CD4-positive, alpha-beta T cell (primary cell): ENCODE data around the gene C4orf54. TPM values are rescaled to one million over a fixed set of nuclear protein-coding genes. Genes with fewer than 3 reads are reported as not detected.

Experiments used
- ATAC-seq: fragments of 200-7000 bp; cut with Tn5 transposase; one replicate; pipeline ENCODE4 v1.10.0; 2022; ENCODE audit warnings: mild to moderate bottlenecking; ENCODE audit not compliant: poor library complexity
- CTCF ChIA-PET: fragments of 350-600 bp; sonication (Branson Sonifier 250); formaldehyde crosslinking; loops from one replicate; lab custom pipeline; 2021; ENCODE audit warnings: antibody characterized with exemption, inconsistent platforms; lab: Charles Lee
- POLR2A ChIA-PET: fragments of 350-600 bp; sonication (Branson Sonifier 250); formaldehyde crosslinking; loops from one replicate; lab custom pipeline; 2021; ENCODE audit warnings: antibody characterized with exemption, inconsistent platforms; lab: Charles Lee
- DNase-seq, 14 experiments: peaks; one replicate each; pipeline ENCODE4 v3.0.0-alpha.2; 2013 to 2020; ENCODE audit warnings: mixed read lengths in 2 of 14
- H3K27ac ChIP-seq, 2 donors: one replicate each; pipeline versions ENCODE4 v1.5.1 to v1.7.0; 2013; ENCODE audit warnings: low read length in 2 of 2, low read depth in 1 of 2, mild to moderate bottlenecking in 1 of 2
- H3K27me3 ChIP-seq, 2 experiments: 1 replicate in 1 of 2; 2 replicates in 1 of 2; pipeline versions ENCODE4 v1.6.1 to v1.7.0; 2013; ENCODE audit warnings: low read length in 2 of 2, control low read depth in 1 of 2, mild to moderate bottlenecking in 1 of 2, moderate library complexity in 1 of 2; ENCODE audit not compliant: insufficient read depth in 2 of 2, control insufficient read depth in 1 of 2
- H3K36me3 ChIP-seq: one replicate; pipeline ENCODE4 v1.6.1; 2013; ENCODE audit warnings: low read length, control low read depth; ENCODE audit not compliant: insufficient read depth
- H3K4me1 ChIP-seq: one replicate; pipeline ENCODE4 v1.6.1; 2013; ENCODE audit warnings: low read length, control low read depth; ENCODE audit not compliant: insufficient read depth
- H3K4me3 ChIP-seq: one replicate; pipeline ENCODE4 v1.5.1; 2013; ENCODE audit warnings: mild to moderate bottlenecking, low read length, moderate library complexity
- H3K9me3 ChIP-seq, 2 experiments: 1 replicate in 1 of 2; 2 replicates in 1 of 2; pipeline versions ENCODE4 v1.6.1 to v1.7.0; 2013; ENCODE audit warnings: low read length in 2 of 2, mild to moderate bottlenecking in 2 of 2, control low read depth in 1 of 2, moderate library complexity in 1 of 2; ENCODE audit not compliant: control insufficient read depth in 1 of 2, insufficient read depth in 1 of 2
- H3K27ac Mint-ChIP-seq: one replicate; pipeline ENCODE4 v1.8.0; 2020; ENCODE audit warnings: mixed read lengths
- H3K27me3 Mint-ChIP-seq: one replicate; pipeline ENCODE4 v1.8.0; 2021; ENCODE audit warnings: mixed read lengths
- H3K36me3 Mint-ChIP-seq: one replicate; pipeline ENCODE4 v1.8.0; 2021; ENCODE audit warnings: low read depth, mixed read lengths
- H3K4me1 Mint-ChIP-seq: one replicate; pipeline ENCODE4 v1.8.0; 2021; ENCODE audit warnings: low read depth, mixed read lengths
- H3K4me3 Mint-ChIP-seq: one replicate; pipeline ENCODE4 v1.8.0; 2020; ENCODE audit warnings: mild to moderate bottlenecking, mixed read lengths
- H3K9me3 Mint-ChIP-seq: one replicate; pipeline ENCODE4 v1.8.0; 2020; ENCODE audit warnings: mixed read lengths
- intact Hi-C, 2 experiments: fragments of 100-400 bp; cut with DNase I in 1 of 2; cut with micrococcal nuclease in 1 of 2; formaldehyde crosslinking; loops; one replicate each; pipeline versions ENCODE4 v1.15.1 to v1.9.0; 2023 to 2025; cut with DNase I, micrococcal nuclease
- total RNA-seq, 174 experiments: library from RNA in 2 of 174; stranded (reverse) in 2 of 174; gene quantifications; one replicate each; pipeline ENCODE4 v1.2.3 and lab custom pipeline; 2021 to 2026
- TF ChIP-seq, protein P1 (sequence below): fragments of 200-600 bp; IDR thresholded peaks from one replicate; pipeline ENCODE4 v1.8.0; 2022; ENCODE audit warnings: antibody characterized with exemption, mild to moderate bottlenecking

The C4orf54 gene
- total RNA-seq, 2 experiments from 2014 or later = not detected

DNA sequence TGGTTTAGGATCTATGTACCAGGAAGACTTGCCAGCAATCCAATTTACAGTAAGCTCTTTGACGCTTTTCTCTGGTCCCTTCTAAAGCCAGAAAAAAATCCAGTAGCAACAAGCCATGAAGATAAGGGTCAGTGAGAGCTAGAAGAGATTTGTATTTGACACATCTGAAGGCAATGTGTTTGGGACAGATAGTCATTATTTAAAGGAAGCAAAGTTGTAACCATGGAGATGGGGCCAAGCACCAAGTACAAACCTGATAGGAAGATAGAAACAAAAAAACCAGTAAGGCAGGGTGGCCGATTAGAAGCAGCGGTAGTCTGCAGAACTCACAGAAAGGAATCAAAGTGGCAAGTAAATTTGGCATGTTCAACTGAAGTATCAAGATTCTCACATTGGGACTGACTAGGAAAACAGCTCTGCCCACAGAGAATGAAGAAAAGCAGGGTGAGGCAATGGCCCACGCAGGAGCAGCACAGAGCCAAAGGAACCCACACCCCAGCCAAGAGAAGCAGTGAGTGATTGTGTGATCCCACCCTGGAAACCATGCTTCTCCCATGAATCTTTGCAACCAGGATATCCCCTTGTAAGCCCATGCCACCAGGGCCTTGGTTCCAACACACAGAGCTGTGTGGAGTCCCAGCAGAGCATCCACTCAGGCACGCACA lies 12.9 kb upstream of the C4orf54 start:
- Histone ChIP-seq H3K4me1 (no peaks in the 10 kb centered on the region), H3K9me3 (peaks cover 0 to 7% of the 10 kb centered on the region in 2 experiments), H3K27me3 (no peaks in the 10 kb centered on the region), H3K4me3 (no peak overlapping the region), H3K36me3 (no peaks in the 10 kb centered on the region), H3K27ac (no peak overlapping the region)
- Mint-ChIP-seq H3K27me3 (peaks cover 46% of the 10 kb centered on the region), H3K4me3 (no peak overlapping the region), H3K9me3 (peaks cover 16% of the 10 kb centered on the region), H3K27ac (no peak overlapping the region), H3K36me3 (no peaks in the 10 kb centered on the region), H3K4me1 (no peaks in the 10 kb centered on the region)
- CTCF ChIA-PET = no interaction called here
- ATAC-seq = no peak
- intact Hi-C loops = no loop called here
- DNase-seq = no peak
- POLR2A ChIA-PET = no interaction called here
- TF ChIP-seq, protein P1, sequence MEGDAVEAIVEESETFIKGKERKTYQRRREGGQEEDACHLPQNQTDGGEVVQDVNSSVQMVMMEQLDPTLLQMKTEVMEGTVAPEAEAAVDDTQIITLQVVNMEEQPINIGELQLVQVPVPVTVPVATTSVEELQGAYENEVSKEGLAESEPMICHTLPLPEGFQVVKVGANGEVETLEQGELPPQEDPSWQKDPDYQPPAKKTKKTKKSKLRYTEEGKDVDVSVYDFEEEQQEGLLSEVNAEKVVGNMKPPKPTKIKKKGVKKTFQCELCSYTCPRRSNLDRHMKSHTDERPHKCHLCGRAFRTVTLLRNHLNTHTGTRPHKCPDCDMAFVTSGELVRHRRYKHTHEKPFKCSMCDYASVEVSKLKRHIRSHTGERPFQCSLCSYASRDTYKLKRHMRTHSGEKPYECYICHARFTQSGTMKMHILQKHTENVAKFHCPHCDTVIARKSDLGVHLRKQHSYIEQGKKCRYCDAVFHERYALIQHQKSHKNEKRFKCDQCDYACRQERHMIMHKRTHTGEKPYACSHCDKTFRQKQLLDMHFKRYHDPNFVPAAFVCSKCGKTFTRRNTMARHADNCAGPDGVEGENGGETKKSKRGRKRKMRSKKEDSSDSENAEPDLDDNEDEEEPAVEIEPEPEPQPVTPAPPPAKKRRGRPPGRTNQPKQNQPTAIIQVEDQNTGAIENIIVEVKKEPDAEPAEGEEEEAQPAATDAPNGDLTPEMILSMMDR = no peak

DNA sequence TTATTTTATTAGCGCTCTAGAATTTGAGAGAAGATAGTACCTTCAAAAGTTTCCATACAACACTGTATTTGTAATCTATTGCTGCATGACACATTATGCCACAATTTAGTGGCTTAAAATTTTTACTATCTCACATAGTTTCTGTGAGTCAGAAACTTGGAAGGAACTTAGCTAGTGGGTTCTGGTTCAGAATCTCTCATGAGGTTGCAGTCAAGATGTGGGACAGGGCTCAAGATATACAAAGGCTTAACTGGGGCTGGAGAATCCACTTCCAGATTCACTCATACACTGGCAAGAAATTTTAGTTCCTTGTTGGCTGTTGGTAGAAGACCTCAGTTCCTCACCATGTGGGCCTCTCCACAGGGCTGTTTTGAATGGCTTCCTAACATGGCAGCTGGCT lies 11.5 kb upstream of the C4orf54 start:
- intact Hi-C loops = no loop called here
- no peaks in the 10 kb centered on the region for H3K36me3 ChIP-seq
- H3K4me3 Mint-ChIP-seq = no peak overlapping the region
- ChIA-PET CTCF (no interaction called here), POLR2A (no interaction called here)
- no peak overlapping the region for H3K27ac ChIP-seq
- H3K27me3 Mint-ChIP-seq = peaks cover 45% of the 10 kb centered on the region
- peaks cover 16% of the 10 kb centered on the region for H3K9me3 Mint-ChIP-seq
- no peaks in the 10 kb centered on the region for H3K4me1 Mint-ChIP-seq
- H3K9me3 ChIP-seq = peaks cover 0 to 7% of the 10 kb centered on the region in 2 experiments
- no peaks in the 10 kb centered on the region for H3K36me3 Mint-ChIP-seq
- TF ChIP-seq, protein P1 = no peak
- ATAC-seq = no peak
- H3K27ac Mint-ChIP-seq = no peak overlapping the region
- no peaks in the 10 kb centered on the region for H3K4me1 ChIP-seq
- H3K4me3 ChIP-seq = no peak overlapping the region
- H3K27me3 ChIP-seq = no peaks in the 10 kb centered on the region
- no peak for DNase-seq

- Mint-ChIP-seq H3K4me1 (no peaks in the 10 kb centered on the region), H3K9me3 (peaks cover 16% of the 10 kb centered on the region), H3K27me3 (peaks cover 47% of the 10 kb centered on the region), H3K36me3 (no peaks in the 10 kb centered on the region), H3K27ac (no peak overlapping the region), H3K4me3 (no peak overlapping the region)
- H3K4me1 ChIP-seq = no peaks in the 10 kb centered on the region
- DNase-seq (no peak), ATAC-seq (no peak)
- CTCF ChIA-PET = no interaction called here
- no peaks in the 10 kb centered on the region for H3K36me3 ChIP-seq
- intact Hi-C loops = no loop called here
- H3K4me3 ChIP-seq = no peak overlapping the region
- no peaks in the 10 kb centered on the region for H3K27me3 ChIP-seq
- no peak overlapping the region for H3K27ac ChIP-seq
- H3K9me3 ChIP-seq = peaks cover 0 to 7% of the 10 kb centered on the region in 2 experiments
- POLR2A ChIA-PET = no interaction called here
- TF ChIP-seq, protein P1 = no peak
Observed at GRCh38 chr4:99668472-99668871, 10.8 kb upstream of the C4orf54 start.
